GM10266 (cell line): Measurements from ENCODE around the gene UVSSA.

Experiments
- DNase-seq: peaks from one replicate; pipeline ENCODE4 v3.0.0; 2012; ENCODE audit errors: extremely low spot score
- TF ChIP-seq, protein P1 (sequence below): IDR thresholded peaks from 2 replicates; pipeline ENCODE4 v1.5.1; 2012; ENCODE audit warnings: mild to moderate bottlenecking, low read depth; ENCODE audit not compliant: control insufficient read depth, insufficient read depth; ENCODE audit errors: missing control alignments

The UVSSA gene

DNA sequence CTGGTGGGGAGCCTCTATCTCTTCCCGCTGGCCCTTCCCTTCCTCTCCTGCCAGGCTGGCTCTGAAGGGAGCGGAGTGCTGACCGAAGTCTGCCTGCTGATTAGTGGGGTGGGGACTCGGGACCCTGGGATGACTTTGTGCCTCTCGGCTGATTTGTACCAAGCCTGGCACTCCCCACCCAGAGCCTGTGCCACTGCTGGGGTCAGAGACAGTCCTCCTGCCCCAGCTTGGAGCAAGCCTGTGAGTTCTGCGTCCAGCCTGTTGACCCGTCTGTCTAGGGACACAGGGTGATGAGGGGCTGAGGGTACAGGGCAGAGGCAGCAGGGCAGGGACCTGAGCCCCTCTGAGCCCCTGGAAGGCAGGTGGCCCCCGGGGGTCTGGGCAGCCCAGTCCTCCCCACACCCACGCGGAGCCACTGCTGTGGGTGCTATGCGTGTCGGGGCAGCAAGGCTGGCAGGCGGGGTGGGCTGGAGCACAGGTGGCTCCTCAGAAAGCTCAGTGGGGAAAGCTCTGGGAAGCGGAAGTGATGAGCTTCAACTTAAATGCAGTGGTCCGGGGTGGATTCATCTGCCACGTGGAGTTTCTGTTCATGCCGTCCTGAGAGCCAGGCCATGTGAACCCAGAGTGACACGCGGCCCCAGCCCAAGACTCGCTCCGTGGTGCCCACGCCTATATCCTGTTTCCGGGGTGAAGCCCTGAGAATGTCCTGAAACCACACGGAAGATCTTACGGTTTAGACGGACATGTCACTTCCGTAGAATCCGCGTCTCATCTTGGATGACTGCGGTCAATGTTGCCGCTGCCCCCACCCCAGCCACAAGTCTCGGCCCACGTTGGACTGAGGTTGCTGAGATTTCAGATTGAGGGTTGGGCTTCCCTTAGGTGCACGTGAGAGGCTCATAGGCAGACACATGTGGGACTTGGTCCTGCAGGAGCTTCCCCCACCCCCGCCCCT is 21.1 kb upstream of the UVSSA start:
- TF ChIP-seq, protein P1, sequence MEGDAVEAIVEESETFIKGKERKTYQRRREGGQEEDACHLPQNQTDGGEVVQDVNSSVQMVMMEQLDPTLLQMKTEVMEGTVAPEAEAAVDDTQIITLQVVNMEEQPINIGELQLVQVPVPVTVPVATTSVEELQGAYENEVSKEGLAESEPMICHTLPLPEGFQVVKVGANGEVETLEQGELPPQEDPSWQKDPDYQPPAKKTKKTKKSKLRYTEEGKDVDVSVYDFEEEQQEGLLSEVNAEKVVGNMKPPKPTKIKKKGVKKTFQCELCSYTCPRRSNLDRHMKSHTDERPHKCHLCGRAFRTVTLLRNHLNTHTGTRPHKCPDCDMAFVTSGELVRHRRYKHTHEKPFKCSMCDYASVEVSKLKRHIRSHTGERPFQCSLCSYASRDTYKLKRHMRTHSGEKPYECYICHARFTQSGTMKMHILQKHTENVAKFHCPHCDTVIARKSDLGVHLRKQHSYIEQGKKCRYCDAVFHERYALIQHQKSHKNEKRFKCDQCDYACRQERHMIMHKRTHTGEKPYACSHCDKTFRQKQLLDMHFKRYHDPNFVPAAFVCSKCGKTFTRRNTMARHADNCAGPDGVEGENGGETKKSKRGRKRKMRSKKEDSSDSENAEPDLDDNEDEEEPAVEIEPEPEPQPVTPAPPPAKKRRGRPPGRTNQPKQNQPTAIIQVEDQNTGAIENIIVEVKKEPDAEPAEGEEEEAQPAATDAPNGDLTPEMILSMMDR, result no peak
- DNase-seq, result no peak

DNA sequence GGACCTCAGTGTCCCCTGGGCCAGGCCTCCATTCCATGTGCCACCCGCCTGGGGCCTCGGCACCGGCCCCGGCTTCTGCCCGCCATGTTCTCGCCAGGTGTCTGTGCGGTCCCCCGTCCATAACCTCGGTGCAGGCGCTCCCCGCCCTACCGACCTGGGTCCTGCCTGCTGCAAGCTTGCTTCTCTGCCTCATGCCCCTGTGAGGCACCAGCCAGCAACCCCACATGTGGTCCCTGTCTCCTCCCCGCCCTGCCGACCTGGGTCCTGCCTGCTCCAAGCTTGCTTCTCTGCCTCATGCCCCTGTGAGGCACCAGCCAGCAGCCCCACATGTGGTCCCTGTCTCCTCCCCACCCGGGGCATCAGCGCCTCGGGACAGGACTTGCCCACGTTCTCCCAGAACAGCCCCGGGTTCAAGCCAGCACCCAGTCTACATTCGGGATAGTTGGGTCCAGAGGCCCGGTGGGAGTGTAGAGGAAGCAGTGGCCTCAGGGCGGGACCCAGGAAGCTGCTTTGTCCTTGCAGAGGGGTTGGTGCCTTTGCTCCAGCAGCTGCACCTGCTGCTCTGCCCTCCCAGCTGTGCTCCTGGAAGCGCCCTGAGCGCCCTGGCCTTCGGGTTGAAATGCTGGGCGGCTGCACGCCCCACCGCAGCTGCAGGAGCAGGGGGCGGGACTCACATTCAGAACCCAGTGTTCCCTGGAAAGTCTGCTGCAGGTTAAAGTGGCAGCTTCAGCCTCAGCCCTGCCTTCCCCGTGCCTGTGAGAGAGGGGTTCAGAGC is 20.1 kb upstream of the UVSSA start:
- TF ChIP-seq, protein P1, result no peak
- DNase-seq, result no peak

DNA sequence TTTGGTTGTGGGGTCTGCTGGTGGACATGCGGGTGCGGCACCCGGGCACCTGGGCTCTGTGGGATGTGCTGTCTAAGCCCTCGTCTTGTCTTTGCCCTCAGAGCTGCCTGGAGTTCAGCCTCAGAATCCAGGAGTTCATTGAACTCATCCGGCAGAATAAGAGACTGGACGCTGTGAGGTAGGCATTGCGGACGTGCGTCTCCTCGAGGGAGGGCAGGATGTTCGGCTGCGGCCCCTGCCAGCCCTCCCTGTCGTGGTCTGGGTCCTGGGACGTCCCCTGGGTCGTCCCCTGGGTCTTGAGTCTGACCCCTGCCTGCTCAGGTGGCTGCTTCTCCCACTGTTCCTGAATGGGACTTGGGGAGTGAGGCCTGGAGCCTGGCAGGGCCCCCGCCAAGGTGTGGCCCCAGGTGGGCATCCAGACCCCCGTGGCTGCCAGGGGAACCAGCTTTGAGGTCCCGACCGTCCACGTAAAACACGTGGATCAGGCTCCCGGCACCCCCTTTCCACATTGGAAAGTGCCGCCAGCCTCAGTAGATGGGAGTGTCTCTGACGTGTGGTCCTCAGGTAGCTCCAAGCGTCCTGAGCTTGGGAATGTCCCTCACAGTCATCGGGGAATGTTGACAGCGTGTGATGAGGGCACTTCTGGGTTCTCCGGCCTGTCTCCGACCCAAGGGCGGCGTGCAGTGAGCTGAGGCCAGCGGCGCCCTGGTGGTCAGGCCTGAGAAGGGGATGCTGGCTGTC is 19.3 kb upstream of the UVSSA start:
- TF ChIP-seq, protein P1, result no peak
- no peak for DNase-seq

GRCh38 chr4:1328267-1329155 is 18.5 kb upstream of the UVSSA start:
- TF ChIP-seq, protein P1, result no peak
- no peak for DNase-seq

GRCh38 chr4:1329408-1330371 is 17.3 kb upstream of the UVSSA start:
- TF ChIP-seq, protein P1, result no peak
- no peak for DNase-seq
